Measurements from ENCODE around the gene LRRC3.

Gene LRRC3

GRCh38 chr21:44484498-44485253 is 29.4 kb downstream of the LRRC3 start:
- no peak for DNase-seq
- in situ Hi-C loops (cut with HindIII; ENCODE audit: low pct_ligation_motif_present, low pct_unique_long_range_greater_than_20kb, low sequenced_read_pairs) = no loop called here

GRCh38 chr21:44485254-44485793 is 30.0 kb downstream of the LRRC3 start:
- in situ Hi-C loops (cut with HindIII; ENCODE audit: low pct_ligation_motif_present, low pct_unique_long_range_greater_than_20kb, low sequenced_read_pairs) = no loop called here
- DNase-seq = no peak

DNA sequence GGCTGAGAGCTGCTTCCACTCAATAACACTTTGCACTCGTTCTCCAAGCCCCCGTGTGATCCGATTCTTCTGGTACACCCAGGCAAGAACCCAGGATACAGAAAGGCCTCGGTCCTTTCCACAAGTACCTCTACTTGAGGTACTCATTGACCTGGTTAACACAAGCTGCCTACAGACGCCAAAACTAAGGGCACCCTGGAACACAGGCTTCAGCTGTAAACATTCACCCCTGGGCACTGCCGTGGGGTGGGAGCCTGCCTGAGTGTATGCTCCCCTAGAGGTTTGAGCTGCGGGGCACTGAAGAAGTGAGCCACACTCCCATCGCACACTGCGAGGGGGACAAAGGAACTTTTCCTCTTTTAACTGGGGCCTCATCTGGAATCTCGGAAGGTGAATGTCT is 30.5 kb downstream of the LRRC3 start:
- in situ Hi-C loops (cut with HindIII; ENCODE audit: low pct_ligation_motif_present, low pct_unique_long_range_greater_than_20kb, low sequenced_read_pairs) = no loop called here
- no peak for DNase-seq

DNA sequence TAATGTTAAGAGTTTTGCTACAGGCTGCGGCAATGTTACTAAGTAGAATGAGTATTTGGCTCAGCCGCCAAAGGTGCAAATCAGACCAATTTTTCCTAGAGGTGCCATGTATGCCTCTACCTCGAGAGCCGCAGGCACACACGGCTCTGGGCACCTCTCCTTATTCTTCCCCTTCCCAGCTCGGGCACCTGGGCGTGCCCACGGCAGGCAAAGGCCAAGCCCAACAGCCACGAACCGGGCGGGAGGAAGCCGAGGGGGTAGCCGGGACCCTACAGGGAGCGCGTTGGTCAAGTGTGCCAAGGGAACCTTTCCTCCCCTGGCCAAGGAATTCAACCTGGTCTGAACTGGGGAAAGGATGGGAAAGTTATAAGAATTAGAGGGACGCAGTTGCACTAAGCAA is 31.0 kb downstream of the LRRC3 start:
- in situ Hi-C loops (cut with HindIII; ENCODE audit: low pct_ligation_motif_present, low pct_unique_long_range_greater_than_20kb, low sequenced_read_pairs) = no loop called here
- DNase-seq = no peak

- DNase-seq = peak; percentile 2
- in situ Hi-C loops (cut with HindIII; ENCODE audit: low pct_ligation_motif_present, low pct_unique_long_range_greater_than_20kb, low sequenced_read_pairs) = no loop called here
These were observed 32.5 kb downstream of the LRRC3 start for GRCh38 chr21:44487831-44488230.

GRCh38 chr21:44489962-44490361 is 34.7 kb downstream of the LRRC3 start:
- no peak for DNase-seq

DNA sequence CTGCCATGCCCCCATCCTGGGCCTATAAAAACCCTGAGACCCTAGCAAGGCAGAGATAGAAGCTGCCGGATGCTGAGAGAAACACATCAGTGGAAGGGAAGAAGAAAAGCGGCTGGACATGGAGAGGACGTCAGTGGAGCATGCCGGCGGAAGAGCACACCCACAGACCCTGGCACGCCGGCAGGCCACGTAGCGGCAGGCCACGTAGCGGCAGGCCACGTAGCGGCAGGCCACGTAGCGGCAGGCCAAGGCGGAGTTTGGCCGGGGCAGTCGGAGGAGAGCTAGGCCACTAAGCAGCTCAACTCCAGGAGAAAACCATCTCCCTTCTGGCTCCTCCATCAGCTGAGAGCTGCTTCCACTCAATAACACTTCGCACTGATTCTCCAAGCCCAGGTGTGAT is 35.1 kb downstream of the LRRC3 start:
- in situ Hi-C loops (cut with HindIII; ENCODE audit: low pct_ligation_motif_present, low pct_unique_long_range_greater_than_20kb, low sequenced_read_pairs) = no loop called here

More at GRCh38 chr21:44489962-44490361, 34.7 kb downstream of the LRRC3 start:
- in situ Hi-C loops (cut with HindIII; ENCODE audit: low pct_ligation_motif_present, low pct_unique_long_range_greater_than_20kb, low sequenced_read_pairs) = no loop called here

GRCh38 chr21:44490816-44491215 is 35.5 kb downstream of the LRRC3 start:
- in situ Hi-C loops (cut with HindIII; ENCODE audit: low pct_ligation_motif_present, low pct_unique_long_range_greater_than_20kb, low sequenced_read_pairs) = no loop called here
- DNase-seq = no peak

More for the DNA sequence above, 35.1 kb downstream of the LRRC3 start:
- no peak for DNase-seq

DNA sequence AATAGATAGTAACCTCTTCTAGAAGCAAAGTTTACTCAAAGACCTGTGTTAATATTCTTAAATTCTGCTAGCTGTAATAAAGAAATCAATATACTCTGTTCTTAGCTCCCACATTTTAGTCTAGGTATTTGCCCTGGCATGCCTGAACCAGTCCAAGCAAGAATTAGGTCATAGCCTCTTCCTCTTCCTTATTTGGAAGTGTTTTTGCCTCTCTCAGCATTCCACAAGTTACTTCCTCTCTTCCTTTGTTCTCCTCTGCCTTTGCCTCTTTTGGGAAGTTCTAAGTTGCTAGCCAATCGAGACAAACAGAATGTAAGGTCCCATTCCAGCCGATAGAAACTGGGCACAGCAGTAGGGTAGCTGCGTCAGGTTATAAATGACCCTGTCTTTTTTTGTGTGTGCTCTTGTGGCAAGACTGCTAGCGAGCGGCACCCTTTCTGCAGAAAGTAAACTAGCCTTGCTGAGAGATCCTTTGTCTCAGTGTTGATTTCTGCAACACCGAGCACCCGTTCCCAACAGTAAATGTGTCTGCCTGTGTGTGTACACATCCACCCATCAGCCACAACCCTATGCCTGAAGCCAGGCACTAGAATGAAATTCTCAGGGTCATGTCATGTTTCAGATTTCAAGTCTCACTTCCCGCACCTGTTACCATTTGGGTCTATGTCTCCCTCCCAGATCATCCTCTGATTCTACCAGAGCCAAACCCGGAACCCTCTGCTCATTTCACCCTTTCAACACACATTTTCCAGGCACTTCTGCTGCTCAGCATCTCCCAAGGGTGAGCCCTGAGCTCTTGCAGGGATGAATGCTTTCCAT is 37.5 kb downstream of the LRRC3 start:
- in situ Hi-C loops (cut with HindIII; ENCODE audit: low pct_ligation_motif_present, low pct_unique_long_range_greater_than_20kb, low sequenced_read_pairs) = no loop called here
- DNase-seq = no peak

- in situ Hi-C loops (cut with HindIII; ENCODE audit: low pct_ligation_motif_present, low pct_unique_long_range_greater_than_20kb, low sequenced_read_pairs) = no loop called here
- no peak for DNase-seq
These were observed 39.1 kb downstream of the LRRC3 start for GRCh38 chr21:44494418-44494817.

GRCh38 chr21:44494956-44495355 is 39.6 kb downstream of the LRRC3 start:
- in situ Hi-C loops (cut with HindIII; ENCODE audit: low pct_ligation_motif_present, low pct_unique_long_range_greater_than_20kb, low sequenced_read_pairs) = no loop called here
- no peak for DNase-seq

DNA sequence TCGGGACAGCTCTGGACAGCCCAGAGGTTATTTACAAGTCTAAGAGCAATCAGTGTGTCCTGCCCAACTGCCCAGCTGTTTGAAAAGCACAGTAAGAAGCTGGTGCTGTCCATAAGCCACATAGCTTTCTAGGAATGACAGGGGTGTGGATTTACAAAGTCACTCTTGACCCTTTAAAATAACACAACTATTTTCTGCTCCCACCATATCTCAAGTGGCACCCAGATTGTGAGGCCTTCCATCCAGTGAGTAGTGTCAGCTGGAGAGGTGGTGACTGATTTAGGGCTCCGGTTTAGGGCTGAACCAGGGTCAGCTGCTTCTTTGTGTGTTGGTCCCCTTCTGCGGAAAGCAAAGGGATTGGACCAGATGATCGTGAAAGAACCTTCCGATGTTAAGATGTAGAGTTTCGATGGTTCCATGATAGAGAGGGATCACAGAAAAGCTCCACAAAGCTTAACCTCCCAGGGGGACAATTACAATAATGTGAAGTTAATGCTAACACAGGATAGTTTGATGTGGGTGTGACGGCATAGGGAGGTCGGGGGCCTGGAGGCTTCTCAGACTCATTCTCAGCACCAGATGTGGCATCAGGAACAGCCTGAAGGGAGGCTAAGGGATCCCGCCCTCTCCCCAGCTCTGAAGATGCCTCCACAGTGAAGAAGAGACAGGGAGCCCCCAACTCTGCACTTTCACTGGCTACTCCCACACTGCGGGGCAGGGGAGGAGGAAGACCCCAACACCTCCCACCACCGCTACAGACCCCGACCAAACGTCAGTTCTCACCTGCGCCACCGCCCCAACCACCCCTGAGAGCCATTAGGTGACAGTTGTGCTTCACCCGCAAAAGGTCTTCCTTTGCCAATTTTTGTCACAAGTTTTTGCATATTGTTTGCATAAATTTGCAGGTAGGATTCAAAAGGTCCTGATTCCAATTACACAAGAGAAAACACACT is 40.6 kb downstream of the LRRC3 start:
- in situ Hi-C loops (cut with HindIII; ENCODE audit: low pct_ligation_motif_present, low pct_unique_long_range_greater_than_20kb, low sequenced_read_pairs) = no loop called here
- no peak for DNase-seq

DNA sequence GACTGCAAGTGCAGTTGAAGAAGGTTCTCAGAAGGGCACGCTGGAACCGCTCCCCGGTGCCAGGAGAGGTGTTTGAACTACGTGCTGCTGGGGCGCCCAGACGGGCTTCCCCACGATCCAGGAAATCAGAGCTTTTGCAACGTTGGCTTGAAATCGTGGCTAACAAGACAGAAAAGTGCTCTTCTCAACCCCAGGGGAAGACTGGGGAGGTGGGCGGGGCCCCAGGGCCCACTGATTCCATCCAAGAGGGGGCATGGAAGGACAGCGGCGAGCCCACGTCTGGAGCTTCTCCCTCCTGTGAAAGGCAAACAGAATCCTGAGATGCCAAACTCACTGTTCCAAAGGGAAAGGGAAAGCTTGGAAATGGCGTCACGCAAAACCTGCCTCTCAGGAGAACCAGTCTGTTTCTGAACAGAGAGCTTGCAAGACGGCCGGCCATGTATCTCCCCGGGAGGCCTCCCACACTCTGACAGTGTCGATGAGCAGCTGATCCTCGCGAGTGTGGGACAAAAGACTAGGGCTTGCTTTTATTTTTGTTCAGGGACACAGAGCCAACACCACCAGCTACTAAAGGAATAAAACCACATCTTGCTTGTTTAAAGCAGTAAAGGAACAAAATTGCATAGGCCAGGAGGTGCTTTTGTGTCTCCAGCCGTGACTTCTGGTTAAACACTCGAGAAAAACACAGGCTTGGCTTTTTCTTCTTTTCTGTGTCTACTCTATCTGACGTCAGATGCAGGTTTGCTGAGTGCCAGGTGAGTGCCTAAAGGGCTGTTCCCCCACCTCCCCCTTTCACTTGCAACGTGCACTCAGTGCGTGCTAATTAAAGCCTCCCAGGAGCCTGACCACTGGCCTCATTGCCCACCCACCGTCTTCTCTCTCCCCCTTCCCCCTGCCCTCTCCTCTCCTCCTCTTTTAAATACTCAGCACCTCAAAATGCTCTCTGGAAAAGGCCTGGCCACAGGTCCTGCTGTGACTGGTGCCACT is 41.5 kb downstream of the LRRC3 start:
- DNase-seq = no peak

DNA sequence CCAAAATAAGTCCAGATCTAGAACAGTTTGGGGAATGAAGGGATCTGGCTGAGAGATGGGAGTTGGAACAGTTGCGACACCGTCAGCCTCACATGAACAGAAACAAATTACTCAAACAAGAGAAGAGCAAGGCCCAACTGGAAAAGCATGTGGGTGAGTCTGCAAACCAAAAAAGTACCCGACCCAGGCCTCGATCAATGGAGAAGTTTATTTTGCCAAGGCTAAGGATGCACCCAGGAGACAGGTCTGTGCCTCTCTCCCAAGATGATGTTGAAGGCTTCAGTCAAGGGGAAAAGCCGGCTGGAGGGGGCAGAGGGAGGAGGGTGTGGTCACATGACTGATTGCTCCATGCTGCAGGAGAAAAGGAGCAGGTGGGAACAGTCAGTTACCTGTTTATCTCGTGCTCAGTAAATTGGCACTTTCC is 42.4 kb downstream of the LRRC3 start:
- DNase-seq = no peak
- in situ Hi-C loops (cut with HindIII; ENCODE audit: low pct_ligation_motif_present, low pct_unique_long_range_greater_than_20kb, low sequenced_read_pairs) = no loop called here

More for the DNA sequence above, 41.5 kb downstream of the LRRC3 start:
- in situ Hi-C loops (cut with HindIII; ENCODE audit: low pct_ligation_motif_present, low pct_unique_long_range_greater_than_20kb, low sequenced_read_pairs) = no loop called here

- DNase-seq = no peak
- in situ Hi-C loops (cut with HindIII; ENCODE audit: low pct_ligation_motif_present, low pct_unique_long_range_greater_than_20kb, low sequenced_read_pairs) = no loop called here
These were observed 43.2 kb downstream of the LRRC3 start for GRCh38 chr21:44498280-44499210.

DNA sequence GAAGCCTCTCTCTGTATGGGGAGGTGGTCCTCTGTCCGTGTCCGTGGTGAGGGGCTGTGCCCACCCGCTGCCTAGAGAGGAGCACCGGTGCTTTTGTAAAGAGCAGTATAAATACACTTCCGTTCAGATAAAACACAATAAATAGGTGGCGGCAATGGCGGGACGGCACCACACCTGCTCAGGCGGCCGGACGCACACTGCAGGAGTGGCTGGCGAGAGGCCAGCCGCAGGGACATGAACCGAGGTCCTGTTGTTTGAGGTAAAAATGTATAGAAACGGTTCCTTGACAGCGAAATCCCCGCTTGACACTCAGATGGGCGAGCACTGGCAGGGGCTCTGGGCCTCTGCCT is 43.9 kb downstream of the LRRC3 start:
- in situ Hi-C loops (cut with HindIII; ENCODE audit: low pct_ligation_motif_present, low pct_unique_long_range_greater_than_20kb, low sequenced_read_pairs) = no loop called here
- no peak for DNase-seq

- no peak for DNase-seq
- in situ Hi-C loops (cut with HindIII; ENCODE audit: low pct_ligation_motif_present, low pct_unique_long_range_greater_than_20kb, low sequenced_read_pairs) = no loop called here
These were observed 44.3 kb downstream of the LRRC3 start for GRCh38 chr21:44499631-44500030.
